ENCODE results near the gene SSBP2.
"Not testable (repeated sequence)": the region's sequence is repeated elsewhere in the genome, so short reads cannot be mapped to it uniquely, and the experiment has no call there.

SSBP2 gene

GRCh38 chr5:81517462-81517861 lies 233.4 kb downstream of the SSBP2 start:
- no peak for DNase-seq

GRCh38 chr5:81516091-81516490 lies 234.8 kb downstream of the SSBP2 start:
- no peak for DNase-seq

- DNase-seq, result no peak
These were observed 236.9 kb downstream of the SSBP2 start for GRCh38 chr5:81513982-81514381.

- DNase-seq, result no peak
These were observed 237.4 kb downstream of the SSBP2 start for GRCh38 chr5:81513473-81513872.

- peak; percentile 55 for DNase-seq
These were observed 243.9 kb downstream of the SSBP2 start for GRCh38 chr5:81506900-81507588.

- no peak for DNase-seq
These were observed 244.5 kb downstream of the SSBP2 start for GRCh38 chr5:81506378-81506777.

- DNase-seq, result no peak
These were observed 245.2 kb downstream of the SSBP2 start for GRCh38 chr5:81505672-81506071.

- not testable (repeated sequence) for DNase-seq
These were observed 247.3 kb downstream of the SSBP2 start for GRCh38 chr5:81503602-81504001.

GRCh38 chr5:81495286-81495685 lies 255.6 kb downstream of the SSBP2 start:
- no peak for DNase-seq

GRCh38 chr5:81488862-81489261 lies 262.0 kb downstream of the SSBP2 start:
- DNase-seq, result no peak

GRCh38 chr5:81486711-81487110 lies 264.2 kb downstream of the SSBP2 start:
- no peak for DNase-seq

- no peak for DNase-seq
These were observed 268.3 kb downstream of the SSBP2 start for GRCh38 chr5:81482595-81482994.

- not testable (repeated sequence) for DNase-seq
These were observed 277.5 kb downstream of the SSBP2 start for GRCh38 chr5:81473395-81473794.

GRCh38 chr5:81469676-81470075 lies 281.2 kb downstream of the SSBP2 start:
- DNase-seq, result no peak

GRCh38 chr5:81450940-81451339 lies 300.0 kb downstream of the SSBP2 start:
- no peak for DNase-seq

- no peak for DNase-seq
These were observed 315.9 kb downstream of the SSBP2 start for GRCh38 chr5:81435023-81435422.

GRCh38 chr5:81429985-81430384 lies 320.9 kb downstream of the SSBP2 start:
- DNase-seq, result no peak

- DNase-seq, result no peak
These were observed 321.5 kb downstream of the SSBP2 start for GRCh38 chr5:81429363-81429762.

GRCh38 chr5:81428861-81429260 lies 322.0 kb downstream of the SSBP2 start:
- no peak for DNase-seq

- no peak for DNase-seq
These were observed 322.5 kb downstream of the SSBP2 start for GRCh38 chr5:81428446-81428845.

- no peak for DNase-seq
These were observed 323.3 kb downstream of the SSBP2 start for GRCh38 chr5:81427566-81427965.

GRCh38 chr5:81426359-81427030 lies 324.4 kb downstream of the SSBP2 start:
- DNase-seq, result no peak

GRCh38 chr5:81425569-81425968 lies 325.3 kb downstream of the SSBP2 start:
- DNase-seq, result peak; percentile 62

- DNase-seq, result no peak
These were observed 326.2 kb downstream of the SSBP2 start for GRCh38 chr5:81424728-81425127.

GRCh38 chr5:81422671-81423070 lies 328.2 kb downstream of the SSBP2 start:
- no peak for DNase-seq
